ENCODE data around the gene NOL8. TPM values are rescaled to one million over a fixed set of nuclear protein-coding genes. Genes with fewer than 3 reads are reported as not detected.

Gene NOL8
- polyA plus RNA-seq, 4 donors: 11.3 to 39.9 (median 13.1) TPM

DNA sequence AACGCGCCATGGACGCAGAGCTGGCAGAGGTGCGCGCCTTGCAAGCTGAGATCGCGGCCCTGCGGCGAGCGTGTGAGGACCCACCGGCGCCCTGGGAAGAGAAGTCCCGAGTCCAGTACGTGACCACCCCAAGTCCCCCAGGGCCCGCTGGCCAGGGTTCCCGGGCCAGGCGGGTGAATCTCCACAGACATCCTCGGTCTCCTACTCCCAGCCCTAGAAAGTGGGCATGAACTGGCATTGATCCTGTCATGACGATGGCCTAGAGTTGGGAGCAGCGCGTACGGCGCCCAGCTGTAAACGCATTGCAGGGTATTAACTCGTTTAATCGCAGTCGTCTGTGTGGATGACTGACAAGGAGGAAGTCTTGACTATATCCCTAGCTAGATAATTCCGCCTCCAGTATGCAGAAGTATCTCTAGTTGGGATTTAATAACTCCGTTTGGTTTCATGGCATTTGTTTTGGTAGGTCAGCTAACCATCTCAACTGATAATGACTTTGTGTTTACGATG is 896 bp upstream of the NOL8 start:
- peak in 1 of 2 donors; percentile 15 for DNase-seq
- 0 to 2% (median 1%) methylated on average over 30 of the region's 30 CpGs for WGBS, 3 donors
- Histone ChIP-seq H3K27ac (ENCODE audit: low read depth in 1 of 3, low read length in 2 of 3) (peak overlapping the region in 2 of 3 donors; percentile 88 to 99), H3K4me3 (ENCODE audit: low read depth in 1 of 3, low read length in 3 of 3) (peak overlapping the region; percentile 68 to 84 (median 73)), H3K27me3 (ENCODE audit: control insufficient read depth in 3 of 3, insufficient read depth in 3 of 3, low read length in 3 of 3) (no peaks in the 10 kb centered on the region), H3K4me1 (ENCODE audit: control insufficient read depth in 3 of 3, insufficient read depth in 2 of 3, low read depth in 1 of 3, low read length in 2 of 3) (peaks cover 0 to 8% (median 0%) of the 10 kb centered on the region in 3 donors), H3K36me3 (ENCODE audit: control insufficient read depth in 3 of 3, insufficient read depth in 2 of 3, low read depth in 1 of 3, low read length in 3 of 3) (peaks cover 0 to 5% (median 3%) of the 10 kb centered on the region in 3 donors), H3K9me3 (ENCODE audit: control insufficient read depth in 2 of 2, insufficient read depth in 1 of 2, low read depth in 1 of 2, low read length in 1 of 2) (no peaks in the 10 kb centered on the region)
- no peak for FAIRE-seq

DNA sequence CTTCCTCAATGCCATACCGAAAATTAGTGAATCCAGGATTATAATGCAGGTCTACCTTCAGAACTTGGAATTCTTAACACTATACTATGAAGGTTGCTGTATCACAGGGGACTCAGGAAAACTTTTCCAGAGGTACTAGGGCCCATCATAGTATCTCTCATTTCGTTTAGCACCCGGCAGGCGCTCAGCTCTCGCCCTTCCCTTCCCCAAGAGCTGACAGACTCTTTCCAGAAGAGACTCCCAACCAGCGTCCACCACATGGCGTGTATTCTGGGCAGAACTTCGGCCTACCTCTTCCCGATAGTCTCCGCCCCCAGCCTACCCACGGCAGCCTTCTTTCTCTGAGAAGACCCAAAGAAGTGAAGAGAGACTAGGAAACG is 271 bp downstream of the NOL8 start:
- FAIRE-seq (no peak), DNase-seq (no peak)
- peaks cover under 1 to 6% (median 5%) of the 10 kb centered on the region in 3 donors for H3K36me3 ChIP-seq (ENCODE audit: control insufficient read depth in 3 of 3, insufficient read depth in 2 of 3, low read depth in 1 of 3, low read length in 3 of 3)
- H3K9me3 ChIP-seq (ENCODE audit: control insufficient read depth in 2 of 2, insufficient read depth in 1 of 2, low read depth in 1 of 2, low read length in 1 of 2): no peaks in the 10 kb centered on the region
- 0% methylated on average over 12 of the region's 12 CpGs for WGBS, 3 donors
- H3K4me3 ChIP-seq (ENCODE audit: low read depth in 1 of 3, low read length in 3 of 3): peak overlapping the region; percentile 68 to 84 (median 73)
- no peaks in the 10 kb centered on the region for H3K27me3 ChIP-seq (ENCODE audit: control insufficient read depth in 3 of 3, insufficient read depth in 3 of 3, low read length in 3 of 3)
- peak overlapping the region; percentile 88 to 99 (median 88) for H3K27ac ChIP-seq (ENCODE audit: low read depth in 1 of 3, low read length in 2 of 3)
- H3K4me1 ChIP-seq (ENCODE audit: control insufficient read depth in 3 of 3, insufficient read depth in 2 of 3, low read depth in 1 of 3, low read length in 2 of 3): peaks cover 0 to 8% (median 0%) of the 10 kb centered on the region in 3 donors

DNA sequence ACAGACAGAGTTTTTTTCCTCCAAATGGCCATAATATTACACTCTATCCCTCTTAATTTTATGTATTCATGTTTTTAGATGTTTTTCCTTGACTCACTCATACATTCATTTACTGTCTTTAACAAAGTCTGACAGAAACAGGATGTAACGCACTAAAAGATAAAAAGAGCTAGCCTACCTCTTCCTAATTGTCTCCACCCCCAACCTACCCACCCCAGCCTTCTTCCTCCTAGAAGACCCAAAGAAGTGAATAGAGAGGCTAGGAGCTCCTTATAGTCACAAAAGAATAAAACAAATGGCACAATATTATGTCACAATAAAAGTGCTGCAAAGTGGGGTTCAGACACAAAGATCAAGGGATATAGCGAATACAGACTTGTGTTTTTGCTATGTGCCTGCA is 719 bp downstream of the NOL8 start:
- WGBS, 3 donors: 0 to 10% (median 6%) methylated on average over 2 of the region's 2 CpGs
- peaks cover 0 to 8% (median 0%) of the 10 kb centered on the region in 3 donors for H3K4me1 ChIP-seq (ENCODE audit: control insufficient read depth in 3 of 3, insufficient read depth in 2 of 3, low read depth in 1 of 3, low read length in 2 of 3)
- no peaks in the 10 kb centered on the region for H3K9me3 ChIP-seq (ENCODE audit: control insufficient read depth in 2 of 2, insufficient read depth in 1 of 2, low read depth in 1 of 2, low read length in 1 of 2)
- no peaks in the 10 kb centered on the region for H3K27me3 ChIP-seq (ENCODE audit: control insufficient read depth in 3 of 3, insufficient read depth in 3 of 3, low read length in 3 of 3)
- FAIRE-seq (no peak), DNase-seq (no peak)
- H3K4me3 ChIP-seq (ENCODE audit: low read depth in 1 of 3, low read length in 3 of 3): peak overlapping the region; percentile 68 to 84 (median 73)
- peak overlapping the region in 2 of 3 donors; percentile 88 to 99 for H3K27ac ChIP-seq (ENCODE audit: low read depth in 1 of 3, low read length in 2 of 3)
- H3K36me3 ChIP-seq (ENCODE audit: control insufficient read depth in 3 of 3, insufficient read depth in 2 of 3, low read depth in 1 of 3, low read length in 3 of 3): peaks cover 4 to 9% (median 8%) of the 10 kb centered on the region in 3 donors

DNA sequence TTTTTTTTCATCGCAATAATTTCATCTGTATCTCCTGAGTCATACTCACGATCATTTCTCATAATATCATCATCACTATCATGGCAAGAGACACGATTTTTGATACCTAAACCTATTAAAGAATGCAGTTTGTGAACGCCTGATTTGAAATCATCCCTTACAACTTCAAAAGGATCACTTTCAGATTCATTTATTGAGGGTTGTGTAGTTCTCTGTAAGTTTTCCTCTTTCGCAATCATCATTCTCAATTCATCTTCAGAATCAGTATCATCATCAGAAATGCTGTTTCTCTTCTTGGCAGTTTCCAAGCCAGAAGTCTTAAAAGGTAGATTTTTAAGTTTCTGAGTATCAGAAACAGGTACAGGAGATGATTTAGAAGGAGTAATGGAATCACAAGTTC is 9.7 kb downstream of the NOL8 start:
- FAIRE-seq (no peak), DNase-seq (no peak)

DNA sequence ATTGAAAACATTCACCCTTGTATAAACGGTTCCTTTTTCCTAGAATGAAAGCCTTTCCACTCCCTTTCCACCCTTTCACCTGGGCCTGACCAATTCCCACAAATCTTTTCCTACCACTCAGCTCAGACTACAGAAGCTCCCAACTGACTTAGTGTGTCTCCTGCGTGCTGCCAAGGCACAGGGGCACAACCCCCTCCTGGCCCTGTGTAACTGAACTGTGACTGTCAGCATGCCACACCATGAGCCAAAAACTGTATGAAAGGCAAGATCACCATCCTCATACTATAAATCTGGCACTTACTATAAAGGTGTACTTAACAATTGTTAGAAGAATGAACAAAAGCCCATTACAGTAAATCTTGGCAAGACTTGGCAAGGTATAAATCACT is 11.5 kb downstream of the NOL8 start:
- WGBS, 3 donors: 81 to 95% (median 90%) methylated on average over 2 of the region's 2 CpGs
- no peak for FAIRE-seq
- no peaks in the 10 kb centered on the region for H3K27me3 ChIP-seq (ENCODE audit: control insufficient read depth in 3 of 3, insufficient read depth in 3 of 3, low read length in 3 of 3)
- no peak overlapping the region for H3K27ac ChIP-seq (ENCODE audit: low read depth in 1 of 3, low read length in 2 of 3)
- H3K36me3 ChIP-seq (ENCODE audit: control insufficient read depth in 3 of 3, insufficient read depth in 2 of 3, low read depth in 1 of 3, low read length in 3 of 3): peaks cover 9 to 25% (median 20%) of the 10 kb centered on the region in 3 donors
- no peak overlapping the region for H3K4me3 ChIP-seq (ENCODE audit: low read depth in 1 of 3, low read length in 3 of 3)
- H3K4me1 ChIP-seq (ENCODE audit: control insufficient read depth in 3 of 3, insufficient read depth in 2 of 3, low read depth in 1 of 3, low read length in 2 of 3): no peaks in the 10 kb centered on the region
- no peak for DNase-seq
- no peaks in the 10 kb centered on the region for H3K9me3 ChIP-seq (ENCODE audit: control insufficient read depth in 2 of 2, insufficient read depth in 1 of 2, low read depth in 1 of 2, low read length in 1 of 2)

More for the DNA sequence above, 9.7 kb downstream of the NOL8 start:
- Histone ChIP-seq H3K4me1 (ENCODE audit: control insufficient read depth in 3 of 3, insufficient read depth in 2 of 3, low read depth in 1 of 3, low read length in 2 of 3) (no peaks in the 10 kb centered on the region), H3K36me3 (ENCODE audit: control insufficient read depth in 3 of 3, insufficient read depth in 2 of 3, low read depth in 1 of 3, low read length in 3 of 3) (peaks cover 18 to 33% (median 18%) of the 10 kb centered on the region in 3 donors), H3K27ac (ENCODE audit: low read depth in 1 of 3, low read length in 2 of 3) (no peak overlapping the region), H3K9me3 (ENCODE audit: control insufficient read depth in 2 of 2, insufficient read depth in 1 of 2, low read depth in 1 of 2, low read length in 1 of 2) (no peaks in the 10 kb centered on the region), H3K27me3 (ENCODE audit: control insufficient read depth in 3 of 3, insufficient read depth in 3 of 3, low read length in 3 of 3) (no peaks in the 10 kb centered on the region), H3K4me3 (ENCODE audit: low read depth in 1 of 3, low read length in 3 of 3) (no peak overlapping the region)
- 85 to 88% (median 87%) methylated on average over 5 of the region's 5 CpGs for WGBS, 3 donors

DNA sequence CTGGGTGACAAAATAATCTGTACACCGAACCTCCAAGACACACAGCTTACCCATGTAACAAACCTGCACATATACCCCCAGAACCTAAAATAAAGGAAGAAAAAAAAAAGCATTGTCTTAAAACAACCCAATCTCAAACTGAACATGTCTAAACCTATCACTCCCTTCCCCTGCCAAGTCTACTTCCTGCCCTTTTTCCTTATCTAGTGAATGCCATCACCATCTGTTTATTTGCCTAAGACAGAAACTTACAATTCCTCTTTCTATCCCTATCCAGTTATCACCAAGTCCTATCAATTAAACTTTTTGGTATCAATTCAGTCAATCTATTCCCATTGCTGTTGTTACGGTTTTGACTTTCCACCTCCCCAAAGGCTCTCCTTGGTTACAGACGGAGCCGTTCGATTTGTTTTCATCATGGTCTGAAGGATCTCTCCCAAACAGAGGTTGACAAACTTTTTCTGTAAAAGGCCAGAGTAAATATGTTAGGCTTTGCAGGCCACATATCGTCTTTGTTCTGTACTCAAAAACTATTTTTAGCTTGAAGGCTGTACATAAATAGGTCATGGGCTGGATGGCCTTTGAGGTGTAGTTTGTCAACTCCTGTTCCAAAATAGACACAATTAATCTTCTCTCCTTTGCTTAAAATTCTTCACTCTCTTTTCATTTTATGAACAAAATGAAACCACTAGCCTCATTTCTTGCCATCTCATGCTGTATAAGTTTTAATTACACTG is 12.1 kb downstream of the NOL8 start:
- no peaks in the 10 kb centered on the region for H3K4me1 ChIP-seq (ENCODE audit: control insufficient read depth in 3 of 3, insufficient read depth in 2 of 3, low read depth in 1 of 3, low read length in 2 of 3)
- DNase-seq (no peak), FAIRE-seq (no peak)
- H3K27me3 ChIP-seq (ENCODE audit: control insufficient read depth in 3 of 3, insufficient read depth in 3 of 3, low read length in 3 of 3): no peaks in the 10 kb centered on the region
- no peak overlapping the region for H3K27ac ChIP-seq (ENCODE audit: low read depth in 1 of 3, low read length in 2 of 3)
- H3K36me3 ChIP-seq (ENCODE audit: control insufficient read depth in 3 of 3, insufficient read depth in 2 of 3, low read depth in 1 of 3, low read length in 3 of 3): peaks cover 9 to 27% (median 18%) of the 10 kb centered on the region in 3 donors
- no peak overlapping the region for H3K4me3 ChIP-seq (ENCODE audit: low read depth in 1 of 3, low read length in 3 of 3)
- no peaks in the 10 kb centered on the region for H3K9me3 ChIP-seq (ENCODE audit: control insufficient read depth in 2 of 2, insufficient read depth in 1 of 2, low read depth in 1 of 2, low read length in 1 of 2)
- 74 to 93% (median 89%) methylated on average over 6 of the region's 6 CpGs for WGBS, 3 donors

DNA sequence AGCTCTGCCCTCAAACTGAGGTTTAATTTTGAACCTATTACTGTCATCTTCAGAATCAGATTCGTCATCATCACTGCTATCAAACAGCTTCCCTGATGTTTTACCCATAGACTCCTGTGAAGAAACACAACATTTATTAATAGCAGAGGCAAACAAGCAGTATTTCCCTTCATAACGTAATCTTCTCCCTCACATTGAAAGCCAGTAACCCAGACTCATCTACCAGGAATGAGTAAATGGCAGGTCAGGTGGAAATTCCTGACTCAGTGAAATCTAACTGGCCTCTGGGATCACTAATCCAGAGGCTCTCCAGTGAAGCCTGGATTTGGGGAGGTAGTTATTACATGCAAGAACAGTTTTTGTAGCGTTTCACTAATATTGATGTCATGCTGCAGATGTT is 14.6 kb downstream of the NOL8 start:
- DNase-seq: no peak
- Histone ChIP-seq H3K4me3 (ENCODE audit: low read depth in 1 of 3, low read length in 3 of 3) (no peak overlapping the region), H3K4me1 (ENCODE audit: control insufficient read depth in 3 of 3, insufficient read depth in 2 of 3, low read depth in 1 of 3, low read length in 2 of 3) (no peaks in the 10 kb centered on the region), H3K36me3 (ENCODE audit: control insufficient read depth in 3 of 3, insufficient read depth in 2 of 3, low read depth in 1 of 3, low read length in 3 of 3) (peaks cover 4 to 22% (median 15%) of the 10 kb centered on the region in 3 donors), H3K27ac (ENCODE audit: low read depth in 1 of 3, low read length in 2 of 3) (no peak overlapping the region), H3K27me3 (ENCODE audit: control insufficient read depth in 3 of 3, insufficient read depth in 3 of 3, low read length in 3 of 3) (no peaks in the 10 kb centered on the region), H3K9me3 (ENCODE audit: control insufficient read depth in 2 of 2, insufficient read depth in 1 of 2, low read depth in 1 of 2, low read length in 1 of 2) (no peaks in the 10 kb centered on the region)
- 85 to 96% (median 95%) methylated on average over 3 of the region's 3 CpGs for WGBS, 3 donors
- FAIRE-seq: no peak

DNA sequence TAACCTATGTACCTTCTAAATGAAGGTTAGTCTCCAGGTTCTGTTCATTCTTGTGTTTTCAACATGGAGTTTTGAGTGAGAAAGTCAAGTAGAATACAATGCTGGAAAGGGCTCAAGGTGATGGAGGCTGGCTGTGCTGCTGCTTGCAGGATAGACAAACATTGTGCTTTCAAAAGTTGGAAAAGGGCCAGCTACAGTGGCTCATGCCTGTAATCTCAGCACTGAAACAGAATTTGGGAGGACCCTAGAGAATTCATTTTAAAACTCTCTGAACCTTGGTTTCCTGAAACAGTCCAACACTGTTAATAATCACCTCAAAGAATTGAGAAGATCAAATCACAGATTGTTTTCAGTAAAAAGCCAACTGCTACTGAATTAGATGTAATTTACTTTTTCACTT is 16.3 kb downstream of the NOL8 start:
- DNase-seq (no peak), FAIRE-seq (no peak)
- H3K9me3 ChIP-seq (ENCODE audit: control insufficient read depth in 2 of 2, insufficient read depth in 1 of 2, low read depth in 1 of 2, low read length in 1 of 2): no peaks in the 10 kb centered on the region
- H3K27ac ChIP-seq (ENCODE audit: low read depth in 1 of 3, low read length in 2 of 3): no peak overlapping the region
- H3K36me3 ChIP-seq (ENCODE audit: control insufficient read depth in 3 of 3, insufficient read depth in 2 of 3, low read depth in 1 of 3, low read length in 3 of 3): peaks cover 10 to 25% (median 19%) of the 10 kb centered on the region in 3 donors
- H3K4me3 ChIP-seq (ENCODE audit: low read depth in 1 of 3, low read length in 3 of 3): no peak overlapping the region
- no peaks in the 10 kb centered on the region for H3K4me1 ChIP-seq (ENCODE audit: control insufficient read depth in 3 of 3, insufficient read depth in 2 of 3, low read depth in 1 of 3, low read length in 2 of 3)
- H3K27me3 ChIP-seq (ENCODE audit: control insufficient read depth in 3 of 3, insufficient read depth in 3 of 3, low read length in 3 of 3): no peaks in the 10 kb centered on the region

Measured in small intestine (tissue), 7 donors.